Loucy (cell line): Measurements from ENCODE around the gene LCE1F.

Source experiments
- CTCF ChIP-seq: fragments of 200-600 bp; sonication (generic); conservative IDR thresholded peaks from 2 replicates; pipeline ENCODE4 v1.5.1; 2014; ENCODE audit warnings: mild to moderate bottlenecking, antibody characterized with exemption, low read length
- EZH2phosphoT487 ChIP-seq: fragments of 200-600 bp; IDR thresholded peaks from 2 replicates; pipeline ENCODE4 v1.6.1; 2018; ENCODE audit warnings: antibody characterized with exemption, mild to moderate bottlenecking, moderate library complexity, borderline replicate concordance

- TF ChIP-seq CTCF (no peak), EZH2phosphoT487 (no peak)
Observed at GRCh38 chr1:152743371-152744145, 31.4 kb upstream of the LCE1F start.
